Right ventricle myocardium superior (tissue), 1 donor: Measurements from ENCODE around the gene KIAA1210. TPM values are rescaled to one million over a fixed set of nuclear protein-coding genes. Genes with fewer than 3 reads are reported as not detected.
A peak's percentile ranks its signal among the peaks of the same experiment; 100 is the strongest.
"Not testable (repeated sequence)": the region's sequence is repeated elsewhere in the genome, so short reads cannot be mapped to it uniquely, and the experiment has no call there.

Source experiments
- ATAC-seq: fragments of 200-7000 bp; cut with Tn5 transposase; one replicate; pipeline ENCODE4 v1.9.1; 2020; ENCODE audit warnings: mild to moderate bottlenecking; ENCODE audit not compliant: poor library complexity
- DNase-seq: peaks from one replicate; pipeline ENCODE4 v3.0.0-alpha.2; 2020
- intact Hi-C: fragments of 100-400 bp; cut with DNase I; formaldehyde crosslinking; loops from one replicate; pipeline ENCODE4 v1.11.2; 2022
- total RNA-seq: library from RNA; stranded (reverse); fragmentation: NEBNext Ultra II Directional; extraction: Animal tissue kit (Norgen Biotek cat#: 25700); gene quantifications from one replicate; pipeline ENCODE4 v1.2.1, GENCODE V29; 2021
- donor health status: DM: no; HTN: yes; CAD: no; lungs with severe emphysema.

Gene KIAA1210
- total RNA-seq, 1 donor from 2014 or later = not detected

- ATAC-seq (peak; percentile 96), DNase-seq (peak; percentile 45)
- intact Hi-C loops = no loop called here
Measured at GRCh38 chrX:119055687-119056086, 71.9 kb downstream of the KIAA1210 start.

GRCh38 chrX:119045884-119046283 is 81.7 kb downstream of the KIAA1210 start:
- no peak for DNase-seq
- ATAC-seq = no peak
- intact Hi-C loops = no loop called here

- ATAC-seq (no peak), DNase-seq (no peak)
- intact Hi-C loops = no loop called here
Measured at GRCh38 chrX:119042996-119043395, 84.6 kb downstream of the KIAA1210 start.

GRCh38 chrX:119042040-119042439 is 85.6 kb downstream of the KIAA1210 start:
- intact Hi-C loops = no loop called here
- no peak for ATAC-seq
- no peak for DNase-seq

GRCh38 chrX:119041175-119041574 is 86.4 kb downstream of the KIAA1210 start:
- ATAC-seq (peak; percentile 98), DNase-seq (peak; percentile 45)
- intact Hi-C loops = no loop called here

- DNase-seq (no peak), ATAC-seq (peak; percentile 32)
- intact Hi-C loops = no loop called here
Measured at GRCh38 chrX:119040432-119040831, 87.2 kb downstream of the KIAA1210 start.

GRCh38 chrX:119036107-119037029 is 91.2 kb downstream of the KIAA1210 start:
- intact Hi-C loops = no loop called here
- DNase-seq = no peak
- no peak for ATAC-seq

GRCh38 chrX:119030990-119031389 is 96.6 kb downstream of the KIAA1210 start:
- no peak for ATAC-seq
- intact Hi-C loops = no loop called here

GRCh38 chrX:119029656-119030055 is 98.0 kb downstream of the KIAA1210 start:
- DNase-seq, intact Hi-C loops, ATAC-seq: not testable (repeated sequence)

More at GRCh38 chrX:119030990-119031389, 96.6 kb downstream of the KIAA1210 start:
- DNase-seq = no peak

- ATAC-seq (peak; percentile 87), DNase-seq (peak; percentile 55)
- intact Hi-C loops = no loop called here
Measured at GRCh38 chrX:119028733-119029330, 98.8 kb downstream of the KIAA1210 start.

Other genes starting within 250 kb of the KIAA1210 start
- 2.9 TPM for gene LONRF3, start 153.2 kb downstream of the KIAA1210 start, total RNA-seq
- gene CT47C1, start 54.8 kb downstream of the KIAA1210 start, total RNA-seq = not detected
- gene PGRMC1, start 108.5 kb upstream of the KIAA1210 start, total RNA-seq = 15.0 TPM